ENCODE data around the gene CFAP92.

DNA sequence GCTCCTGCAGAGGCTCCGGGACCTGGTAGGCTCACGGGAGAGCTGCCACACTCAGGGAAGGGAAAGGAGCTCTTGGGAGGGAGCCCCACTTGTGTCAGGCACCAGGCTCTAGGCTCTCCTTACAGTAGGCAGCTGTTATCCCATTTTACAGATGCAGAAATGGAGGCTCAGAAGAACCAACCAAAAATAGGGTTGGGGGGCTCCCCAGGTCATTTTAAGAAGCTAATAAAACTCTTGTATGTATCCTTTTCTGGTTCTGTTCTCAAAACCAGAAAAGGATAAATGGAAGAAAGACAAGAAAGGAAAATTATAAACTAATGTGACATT, 43.2 kb upstream of the CFAP92 start:
- TF ChIP-seq, protein P1, sequence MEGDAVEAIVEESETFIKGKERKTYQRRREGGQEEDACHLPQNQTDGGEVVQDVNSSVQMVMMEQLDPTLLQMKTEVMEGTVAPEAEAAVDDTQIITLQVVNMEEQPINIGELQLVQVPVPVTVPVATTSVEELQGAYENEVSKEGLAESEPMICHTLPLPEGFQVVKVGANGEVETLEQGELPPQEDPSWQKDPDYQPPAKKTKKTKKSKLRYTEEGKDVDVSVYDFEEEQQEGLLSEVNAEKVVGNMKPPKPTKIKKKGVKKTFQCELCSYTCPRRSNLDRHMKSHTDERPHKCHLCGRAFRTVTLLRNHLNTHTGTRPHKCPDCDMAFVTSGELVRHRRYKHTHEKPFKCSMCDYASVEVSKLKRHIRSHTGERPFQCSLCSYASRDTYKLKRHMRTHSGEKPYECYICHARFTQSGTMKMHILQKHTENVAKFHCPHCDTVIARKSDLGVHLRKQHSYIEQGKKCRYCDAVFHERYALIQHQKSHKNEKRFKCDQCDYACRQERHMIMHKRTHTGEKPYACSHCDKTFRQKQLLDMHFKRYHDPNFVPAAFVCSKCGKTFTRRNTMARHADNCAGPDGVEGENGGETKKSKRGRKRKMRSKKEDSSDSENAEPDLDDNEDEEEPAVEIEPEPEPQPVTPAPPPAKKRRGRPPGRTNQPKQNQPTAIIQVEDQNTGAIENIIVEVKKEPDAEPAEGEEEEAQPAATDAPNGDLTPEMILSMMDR (IDR thresholded peaks at IDR 0.05; ENCODE audit: extremely low read depth in 1 of 2, insufficient read depth in 1 of 2, low read depth in 1 of 2, low read length in 2 of 2): no peak
- TF ChIP-seq EZH2 (IDR thresholded peaks at IDR 0.05; ENCODE audit: borderline replicate concordance, low read depth, low read length, severe bottlenecking) (no peak), MYC (IDR thresholded peaks at IDR 0.05; ENCODE audit: low read depth, low read length) (no peak), POLR2A (IDR thresholded peaks at IDR 0.05; ENCODE audit: low read depth, low read length) (no peak)
